NCI-H2227 (cell line): Measurements from ENCODE around the gene KCP.
"Not testable (repeated sequence)": the region's sequence is repeated elsewhere in the genome, so short reads cannot be mapped to it uniquely, and the experiment has no call there.

Experiments
- DNase-seq: peaks from one replicate; lab custom pipeline; 2025; ENCODE audit not compliant: unreplicated experiment; lab: John Stamatoyannopoulos, UW

Gene KCP

DNA sequence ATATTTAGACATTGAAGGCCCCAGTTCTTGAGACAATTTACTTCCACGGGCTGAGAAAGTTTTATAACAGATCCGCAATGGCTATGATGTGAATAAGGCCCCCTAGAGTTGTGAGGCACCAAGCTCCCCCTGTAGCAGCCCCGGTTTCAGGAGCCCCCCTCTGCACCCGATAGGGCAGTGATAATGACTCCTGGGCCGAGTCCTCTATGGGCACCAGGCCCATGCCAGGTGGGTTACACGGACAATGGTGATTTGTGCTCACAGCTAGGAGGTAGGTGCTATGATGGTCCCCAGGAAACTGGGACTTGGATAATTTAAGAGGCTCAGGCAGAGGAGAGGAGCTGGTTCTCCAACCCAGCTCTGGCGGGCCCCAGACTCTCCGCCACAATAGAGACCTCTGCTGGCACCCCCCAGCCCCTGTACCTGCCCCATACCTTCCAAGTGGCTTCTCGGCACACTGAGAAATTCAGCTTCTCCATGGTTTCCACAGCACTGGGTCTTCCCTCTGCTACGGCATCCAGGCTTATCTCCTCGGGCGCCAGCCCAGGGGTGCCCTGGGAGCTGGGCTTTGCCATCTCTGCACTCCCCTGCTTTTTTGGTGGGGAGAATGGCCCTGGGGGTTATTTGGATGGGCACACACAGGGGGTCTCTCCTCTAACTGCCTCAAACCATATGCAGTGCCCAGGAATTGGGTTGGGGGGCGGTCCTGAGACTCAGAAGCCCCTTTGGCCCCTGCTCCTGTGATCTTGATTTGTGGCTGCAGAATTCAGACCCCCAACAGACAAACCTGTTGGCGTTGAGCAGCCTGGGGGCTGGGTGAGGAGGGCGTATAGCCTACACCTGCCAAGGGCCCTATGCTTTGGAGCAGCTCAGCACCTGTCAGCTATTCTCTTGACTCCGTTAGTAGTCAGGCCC is 12.2 kb upstream of the KCP start:
- no peak for DNase-seq

DNA sequence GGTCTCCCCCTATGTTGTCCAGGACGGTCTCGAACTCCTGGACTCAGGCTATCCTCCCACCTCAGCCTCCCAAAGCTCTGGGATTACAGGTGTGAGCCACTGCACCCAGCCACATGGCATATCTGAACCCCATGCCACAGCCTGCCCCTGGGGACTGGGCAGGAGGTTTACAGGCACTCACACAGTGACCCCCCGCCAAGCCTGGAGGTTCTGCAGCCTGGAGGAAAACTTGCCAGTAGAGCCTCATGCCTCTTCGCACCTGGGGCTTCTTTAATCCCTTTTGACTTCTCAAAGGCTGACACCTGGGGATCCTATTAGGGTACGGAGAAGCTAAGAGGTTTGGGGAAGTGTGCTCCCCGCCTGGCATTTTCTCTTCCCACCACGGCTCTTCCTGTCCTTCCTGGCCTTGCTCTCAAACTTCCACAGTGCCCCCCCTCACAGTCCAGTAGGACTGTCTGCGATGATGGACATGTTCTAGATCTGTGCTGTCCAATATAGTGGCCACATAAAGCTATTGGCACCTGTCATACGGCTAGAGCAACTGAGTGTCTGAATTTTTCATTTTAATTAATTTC is 11.4 kb upstream of the KCP start:
- DNase-seq, result no peak

DNA sequence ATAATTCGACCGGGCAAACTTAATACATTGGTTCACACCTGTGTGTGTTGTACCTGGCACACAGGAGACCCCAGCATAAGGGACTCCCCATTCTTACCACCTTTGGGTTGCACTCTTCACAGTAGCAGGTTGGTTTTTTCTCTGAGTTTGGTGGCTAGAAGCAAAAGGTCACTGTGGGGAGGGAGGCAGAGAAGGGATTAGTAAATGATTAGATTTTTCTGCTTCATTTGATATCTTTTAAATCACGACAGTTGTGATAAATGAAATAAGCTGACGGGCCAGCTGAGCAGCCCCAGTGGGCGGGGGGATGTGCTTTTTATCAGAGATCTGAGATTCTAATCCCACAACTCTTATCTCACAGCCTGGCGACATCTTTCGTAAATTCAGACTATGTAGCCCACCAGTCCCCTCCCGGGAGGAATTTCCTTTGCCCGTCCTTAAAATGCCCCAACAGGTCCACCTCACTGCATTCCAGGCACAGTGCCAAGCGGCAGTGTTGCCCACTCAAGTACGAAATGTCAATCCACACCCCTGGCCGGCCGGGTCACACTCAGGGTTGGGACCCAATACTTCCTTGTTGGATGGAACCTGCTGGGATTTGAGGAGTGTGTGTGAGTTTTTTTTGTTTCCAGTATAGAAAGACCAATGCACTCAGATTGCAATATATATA is 10.5 kb upstream of the KCP start:
- no peak for DNase-seq

DNA sequence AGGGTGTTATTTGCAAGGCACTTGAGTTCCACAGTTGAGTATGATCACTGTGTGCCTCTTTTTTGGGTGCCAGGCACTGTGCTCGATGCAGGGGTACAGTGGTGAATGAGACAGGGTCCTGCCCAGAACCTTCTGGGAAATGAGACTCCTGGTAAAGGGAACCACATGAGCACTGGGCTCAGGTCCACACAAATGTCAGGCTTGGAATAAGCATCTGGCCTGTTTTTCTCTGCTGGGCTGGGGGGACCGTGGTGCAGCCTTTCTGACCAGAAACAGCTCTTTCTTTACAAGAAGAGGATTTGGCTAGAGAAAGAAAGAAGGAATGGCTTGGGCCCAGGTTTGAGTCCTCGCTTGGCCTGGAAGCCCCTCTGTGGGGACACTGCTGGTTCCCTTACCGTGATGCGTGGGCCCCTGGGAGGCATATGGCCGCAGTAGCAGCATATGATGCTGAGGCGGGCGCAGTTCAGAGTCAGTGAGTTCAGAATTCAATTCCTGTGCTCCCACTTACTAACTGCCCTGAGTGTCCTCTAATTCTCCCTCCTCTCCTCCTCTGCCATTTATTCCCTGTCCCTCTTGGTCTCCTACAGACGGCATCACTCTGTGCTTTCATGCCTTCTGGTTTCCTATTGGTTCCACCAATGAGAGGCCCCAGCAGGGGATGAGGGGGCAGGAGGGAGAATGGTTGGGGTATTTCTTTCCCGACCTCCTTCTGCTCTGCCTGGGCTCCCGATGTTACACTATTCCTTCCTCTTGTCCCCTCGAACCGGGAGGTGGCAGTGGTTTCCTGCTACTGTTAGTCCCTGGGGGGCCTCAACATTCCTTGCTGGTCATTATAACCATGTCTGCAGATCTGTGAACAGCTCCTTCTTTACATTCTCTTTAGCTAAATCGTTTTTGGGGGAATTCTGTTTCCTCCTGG is 9.6 kb upstream of the KCP start:
- no peak for DNase-seq

DNA sequence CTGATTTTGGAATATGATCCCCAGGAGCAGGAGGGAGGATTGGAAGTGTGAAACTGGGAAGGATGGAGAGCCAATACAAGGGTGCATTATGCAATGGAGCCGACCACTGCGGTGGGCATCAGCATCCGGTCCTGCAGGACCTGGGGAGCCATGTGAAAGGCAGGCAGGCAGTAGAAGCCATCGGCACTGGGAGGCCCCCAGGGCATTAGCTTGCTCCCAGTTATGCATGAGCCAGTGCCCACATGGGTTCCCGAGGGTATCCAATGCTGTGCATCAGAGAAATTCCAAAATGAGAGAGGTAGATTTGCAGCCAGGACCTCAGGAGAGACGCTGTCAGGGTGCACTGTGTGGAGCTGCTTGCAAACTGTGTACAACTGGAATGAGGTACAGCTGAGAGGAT is 8.7 kb upstream of the KCP start:
- DNase-seq, result no peak

DNA sequence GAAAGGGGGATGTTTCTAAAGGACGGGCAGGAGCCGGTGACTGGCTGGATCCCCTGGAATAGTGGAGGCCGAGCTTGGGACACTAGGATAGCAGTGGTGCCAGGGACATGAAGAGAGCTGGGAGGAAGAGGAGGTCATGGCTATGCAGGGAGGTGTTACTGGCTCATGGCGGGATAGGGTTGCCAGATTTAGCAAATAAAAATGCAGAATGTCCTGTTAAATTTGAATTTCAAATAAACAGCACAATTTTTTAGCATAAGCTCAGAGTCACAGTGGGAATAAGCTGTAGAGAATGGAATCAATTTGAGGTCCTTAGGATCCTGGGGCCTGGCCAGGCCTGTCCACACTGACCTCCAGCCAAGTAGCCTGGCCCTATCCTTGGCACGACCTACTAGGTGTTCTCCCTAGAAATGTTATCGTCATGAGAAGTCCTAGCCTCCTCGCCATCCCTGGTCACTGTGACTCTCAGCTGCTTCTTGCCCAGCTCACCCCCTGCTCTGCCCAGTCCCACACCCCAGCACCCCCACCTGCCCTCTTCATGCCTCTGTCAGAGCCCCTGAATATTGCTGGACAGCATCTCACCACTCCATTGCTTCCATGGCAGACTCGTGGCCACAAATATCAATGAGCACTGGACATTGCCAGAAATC is 7.6 kb upstream of the KCP start:
- DNase-seq, result no peak

DNA sequence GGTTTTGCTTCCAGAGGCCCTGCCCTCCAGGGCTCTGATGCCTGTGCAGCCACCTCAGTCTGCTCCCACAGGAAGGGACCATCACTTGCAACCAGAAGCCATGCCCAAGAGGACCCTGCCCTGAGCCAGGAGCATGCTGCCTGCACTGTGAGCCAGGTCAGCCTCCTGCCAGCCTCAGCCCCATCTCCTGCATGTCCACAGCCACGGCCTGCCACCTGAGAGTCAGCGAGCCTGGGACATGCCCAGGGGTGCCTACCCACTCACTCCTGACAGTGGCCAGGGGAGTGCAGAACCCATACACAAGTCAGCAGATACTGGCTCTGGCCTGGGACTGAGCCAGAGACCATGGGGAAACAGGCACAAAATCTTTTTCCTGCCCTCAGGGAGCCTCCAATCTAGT is 6.6 kb upstream of the KCP start:
- no peak for DNase-seq

DNA sequence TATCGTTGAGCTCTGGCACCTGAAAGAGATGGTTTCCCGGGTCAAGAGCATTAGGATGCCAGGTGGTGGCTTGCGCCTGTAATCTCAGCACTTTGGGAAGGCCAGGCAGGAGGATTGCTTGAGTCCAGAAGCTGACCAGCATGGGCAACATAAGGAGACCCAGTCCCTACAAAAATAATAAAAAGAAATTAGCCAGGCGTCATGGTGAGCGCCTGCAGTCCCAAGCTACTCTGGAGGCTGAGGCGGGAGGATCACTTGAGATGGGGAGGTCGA is 6.1 kb upstream of the KCP start:
- DNase-seq, result no peak

DNA sequence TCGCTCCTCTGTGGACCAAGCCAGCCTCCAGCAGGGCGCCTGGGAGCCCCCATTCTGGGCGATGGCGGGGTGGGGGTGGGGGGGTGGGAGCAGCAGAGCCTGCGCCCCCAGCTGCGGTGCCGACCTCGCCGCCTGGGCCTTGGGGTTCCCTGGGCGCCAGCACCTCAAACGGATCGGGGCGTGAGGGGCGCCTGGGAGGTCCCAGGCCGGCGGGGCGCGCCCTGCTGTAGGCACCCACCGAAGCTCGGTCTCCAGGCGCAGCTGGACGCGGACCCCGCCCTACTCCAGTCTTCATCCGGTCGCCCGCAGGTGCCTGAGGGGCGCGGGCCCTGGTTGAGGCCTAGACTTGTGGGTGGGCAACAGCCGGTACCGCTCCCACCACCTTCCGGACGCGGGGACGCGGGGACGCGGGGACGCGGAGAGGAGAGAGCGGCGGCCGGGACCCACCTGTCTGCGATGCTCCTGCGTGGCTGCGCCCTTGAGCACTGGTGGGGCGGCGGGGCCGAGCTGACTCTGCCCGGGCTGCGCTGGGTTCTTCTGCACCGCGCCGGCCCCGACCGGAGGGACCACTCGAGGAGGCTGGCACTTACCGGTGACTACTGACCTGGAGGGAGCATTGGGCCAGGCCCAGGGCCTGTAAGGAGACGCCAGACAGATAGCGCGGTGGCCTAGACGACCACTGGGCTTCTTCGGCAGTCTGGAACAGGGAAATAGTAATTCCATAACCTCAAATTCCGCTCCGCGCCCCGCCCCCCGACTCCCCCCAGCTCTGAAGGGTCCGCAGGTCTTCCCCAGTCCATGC is 5.5 kb upstream of the KCP start:
- DNase-seq, result no peak

DNA sequence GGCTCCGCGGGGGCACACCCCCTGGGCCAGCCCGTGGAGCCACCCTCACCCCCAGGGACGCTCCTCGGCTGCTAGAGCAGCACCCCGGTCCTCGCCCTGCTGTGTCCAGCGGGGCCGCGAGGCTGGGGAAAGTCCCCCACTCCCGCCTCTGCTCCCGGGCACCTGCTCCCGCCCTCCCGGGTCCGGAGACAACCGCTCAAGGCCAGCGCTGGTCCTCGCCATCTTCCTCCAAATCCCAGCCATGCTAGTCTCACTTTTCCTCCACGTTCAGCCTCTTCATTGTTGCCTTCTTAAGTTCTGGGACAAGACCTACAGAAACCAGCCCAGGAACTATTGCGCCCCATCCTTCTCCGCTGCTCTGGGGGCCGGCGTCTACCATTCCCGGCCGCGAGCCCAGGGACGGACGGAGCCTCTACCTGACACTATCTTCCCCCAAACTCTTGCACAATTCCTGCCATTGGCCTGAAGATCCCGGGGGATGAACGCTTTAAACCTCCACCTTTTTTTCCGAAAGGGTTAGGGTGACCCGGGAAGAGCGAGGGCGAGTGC is 4.8 kb upstream of the KCP start:
- DNase-seq, result no peak

DNA sequence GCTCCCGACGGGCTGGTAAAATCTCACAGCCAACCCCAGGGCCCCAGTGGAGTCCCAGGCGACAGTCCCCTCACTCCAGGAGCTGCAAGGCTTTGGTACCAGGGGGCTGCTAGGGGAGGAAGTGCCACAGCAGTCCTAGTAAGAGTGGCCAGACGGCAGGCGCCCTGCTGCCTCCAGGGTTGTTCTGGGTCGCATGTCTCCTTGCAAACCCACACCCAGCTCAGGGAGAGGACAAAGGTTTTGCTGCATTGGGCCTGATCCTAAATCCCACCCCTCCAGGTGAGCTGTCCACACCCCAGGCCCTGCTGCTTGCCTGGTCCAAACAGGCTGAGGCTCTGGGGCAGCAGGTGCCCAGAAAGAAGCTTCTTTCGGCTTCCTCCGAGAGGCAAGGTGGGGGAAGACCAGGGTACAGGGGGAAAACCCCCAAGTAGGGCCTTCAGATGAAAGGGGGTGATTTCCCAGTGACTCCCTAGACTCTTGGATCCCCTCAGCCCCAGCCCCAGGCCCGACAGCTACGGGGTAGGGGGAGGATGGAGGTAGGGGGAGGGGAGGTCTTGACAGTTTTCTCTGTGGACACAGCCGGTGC is 4.2 kb upstream of the KCP start:
- no peak for DNase-seq

DNA sequence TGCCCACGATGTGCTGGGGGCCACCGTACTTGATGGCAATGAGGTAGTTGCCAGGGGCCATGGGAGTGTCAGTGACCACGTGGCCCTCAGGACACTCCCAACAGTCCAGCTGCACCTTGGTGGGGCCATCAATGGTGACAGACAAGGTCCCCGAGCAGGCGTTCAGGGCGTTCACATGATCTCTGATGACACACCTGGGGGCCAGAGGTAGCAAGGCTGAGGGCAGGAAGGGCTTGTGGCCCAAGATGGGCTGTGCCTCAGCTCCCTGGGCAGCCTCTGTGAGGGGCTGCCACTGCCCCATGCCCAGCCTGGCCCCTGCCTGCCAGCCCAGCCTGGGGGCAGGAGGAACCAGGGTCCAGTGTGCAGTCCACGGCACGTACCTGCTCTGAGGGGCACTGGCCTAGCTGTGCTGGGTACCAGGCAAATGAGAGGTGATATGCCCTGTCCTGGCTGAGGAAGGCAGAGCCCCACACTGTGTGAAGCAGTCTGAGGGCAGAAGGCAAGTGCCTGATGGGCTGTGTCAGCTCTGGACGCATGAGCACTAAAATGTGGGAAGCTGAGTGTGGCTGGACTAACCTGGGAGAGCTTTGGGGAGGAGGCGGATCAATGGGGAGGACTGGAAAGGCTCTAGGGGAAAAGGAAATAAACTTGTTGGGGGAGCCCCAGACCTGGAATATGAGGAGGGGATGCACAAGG is 3.5 kb upstream of the KCP start:
- no peak for DNase-seq

DNA sequence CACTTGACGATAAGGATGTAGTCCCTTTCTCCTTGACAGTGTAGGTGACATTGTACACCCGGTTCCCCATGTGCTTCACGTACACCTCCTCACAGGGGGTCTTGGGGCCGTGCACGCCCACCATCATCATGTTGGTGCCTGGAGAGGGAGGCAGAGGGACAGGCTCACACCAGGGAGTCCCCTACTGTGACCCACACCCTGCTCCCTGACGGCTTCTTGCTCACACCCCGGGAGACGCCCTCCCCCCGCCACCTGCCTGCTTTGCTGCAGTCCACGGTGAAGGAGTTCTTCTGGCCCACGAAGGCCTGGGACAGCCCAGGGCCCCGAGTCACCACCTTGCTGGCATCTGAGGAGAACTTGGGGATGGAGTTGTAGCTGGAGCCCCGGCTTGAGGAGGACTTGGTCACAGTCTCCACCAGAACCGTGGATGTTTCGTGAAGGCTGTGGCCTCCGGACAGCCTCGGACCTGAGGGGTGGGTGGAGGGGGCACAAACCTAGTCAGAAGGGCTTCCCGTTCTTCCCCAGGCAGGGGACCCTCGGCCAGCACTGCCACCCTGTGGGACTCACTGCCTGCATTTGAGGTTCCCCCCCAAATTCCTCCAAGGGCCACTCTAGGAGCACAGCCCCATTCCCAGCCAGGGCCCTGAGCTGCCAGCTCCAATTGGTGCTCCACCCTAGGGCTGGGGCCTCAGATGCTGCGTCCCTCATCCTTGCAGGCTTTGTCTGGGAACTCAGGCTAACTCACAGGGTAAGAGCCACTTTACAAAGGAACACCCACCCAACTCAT is 2.4 kb upstream of the KCP start:
- not testable (repeated sequence) for DNase-seq

DNA sequence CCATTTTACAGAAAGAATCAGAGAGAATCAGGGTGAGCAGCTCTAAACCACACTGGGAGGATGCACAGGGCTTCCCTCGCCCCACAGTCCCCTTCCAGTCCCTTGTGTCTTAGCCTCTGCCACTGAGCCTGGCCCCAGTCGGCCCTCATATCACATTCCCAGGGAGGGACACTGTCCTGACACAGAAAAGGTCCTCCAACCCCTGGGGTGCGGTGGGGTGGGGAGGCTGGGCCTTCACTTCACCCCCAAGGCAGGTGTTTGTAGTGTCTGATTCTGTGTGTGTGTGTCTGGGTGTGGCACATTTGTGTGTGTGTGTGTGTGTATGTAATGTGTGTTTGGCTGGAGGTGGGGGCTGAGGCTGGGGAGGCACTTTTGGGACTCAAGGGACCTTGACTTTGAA is 1.8 kb upstream of the KCP start:
- DNase-seq, result no peak

DNA sequence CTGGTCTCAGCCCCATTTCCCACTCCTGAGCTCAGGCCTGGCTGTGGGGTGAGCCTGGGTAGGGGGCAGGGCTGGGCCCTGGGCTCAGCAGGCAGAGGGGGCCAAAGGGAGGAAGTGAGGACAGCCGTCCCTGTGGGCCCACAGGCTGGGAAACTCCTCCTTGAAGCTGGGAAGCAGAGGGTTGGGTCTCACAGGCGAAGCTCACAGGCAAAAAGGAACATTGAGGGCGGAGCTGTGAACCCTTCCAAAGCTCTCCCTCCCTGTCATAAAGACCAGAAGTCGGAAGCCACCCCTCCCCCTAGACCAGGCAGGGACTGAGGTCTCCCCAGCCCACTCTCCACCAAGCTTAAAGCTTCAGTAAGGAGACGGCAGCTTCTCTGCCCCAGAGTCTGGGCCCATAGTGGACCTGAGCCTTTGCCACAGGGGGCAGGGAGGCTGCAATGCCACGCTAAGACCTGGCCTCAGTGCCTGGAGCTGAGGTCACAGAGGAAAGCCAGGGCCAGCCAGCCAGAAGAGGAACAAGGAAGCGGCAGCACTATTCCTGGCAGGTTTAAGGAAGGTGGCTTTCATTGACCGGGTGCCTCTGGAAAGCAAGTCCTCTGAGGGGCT is 1.0 kb upstream of the KCP start:
- peak; percentile 61 for DNase-seq

DNA sequence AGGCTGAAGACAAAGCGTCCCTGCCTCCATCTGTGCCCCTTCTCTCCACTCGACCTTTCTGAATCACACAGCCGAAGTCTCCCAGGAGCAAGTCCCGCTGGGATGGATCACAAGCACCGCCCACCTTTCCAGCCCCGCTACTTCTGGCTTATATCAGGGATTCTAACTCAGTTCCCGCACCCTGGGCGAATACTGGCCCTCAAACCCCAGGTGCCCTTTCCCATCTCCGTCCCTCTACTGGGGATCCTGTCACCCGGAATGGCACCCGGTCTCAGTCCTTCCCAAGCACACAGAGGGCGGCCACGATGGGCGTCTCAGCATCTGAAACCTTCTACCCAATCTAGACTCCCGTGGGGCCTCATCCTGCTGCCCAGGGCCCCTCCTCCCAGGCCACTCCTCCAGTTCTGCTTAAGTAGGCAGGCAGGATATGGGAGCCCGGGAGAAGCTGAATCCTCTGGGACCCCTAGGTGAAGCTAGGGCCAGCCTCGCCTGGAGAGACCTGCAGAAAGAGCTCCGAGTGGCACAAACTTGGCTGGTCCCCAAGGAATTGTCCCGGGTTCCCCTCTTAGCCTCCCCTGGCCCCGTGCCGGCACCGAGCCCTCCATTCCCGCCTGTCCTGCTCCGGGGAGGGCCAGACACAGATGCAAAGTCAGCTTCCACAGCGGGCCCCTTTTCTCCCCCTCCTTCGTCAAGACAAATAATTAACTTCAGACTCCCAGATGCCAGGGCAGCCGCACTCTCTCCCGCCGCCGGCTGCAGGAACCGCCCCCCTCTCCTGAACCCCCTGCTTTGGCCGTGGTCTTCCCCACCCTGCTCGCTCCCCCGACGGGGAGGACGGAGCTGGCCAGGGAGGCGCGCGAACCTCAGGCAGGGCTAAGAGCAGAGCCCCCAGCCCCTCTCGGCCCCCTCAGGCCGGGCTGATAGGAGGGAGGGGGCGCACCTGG is 612 bp downstream of the KCP start:
- DNase-seq, result peak; percentile 35
